ENCODE data around the gene ADARB1. TPM values are rescaled to one million over a fixed set of nuclear protein-coding genes. Genes with fewer than 3 reads are reported as not detected.

Gene ADARB1
- total RNA-seq, 1 experiment from 2014 or later = 31.9 TPM

DNA sequence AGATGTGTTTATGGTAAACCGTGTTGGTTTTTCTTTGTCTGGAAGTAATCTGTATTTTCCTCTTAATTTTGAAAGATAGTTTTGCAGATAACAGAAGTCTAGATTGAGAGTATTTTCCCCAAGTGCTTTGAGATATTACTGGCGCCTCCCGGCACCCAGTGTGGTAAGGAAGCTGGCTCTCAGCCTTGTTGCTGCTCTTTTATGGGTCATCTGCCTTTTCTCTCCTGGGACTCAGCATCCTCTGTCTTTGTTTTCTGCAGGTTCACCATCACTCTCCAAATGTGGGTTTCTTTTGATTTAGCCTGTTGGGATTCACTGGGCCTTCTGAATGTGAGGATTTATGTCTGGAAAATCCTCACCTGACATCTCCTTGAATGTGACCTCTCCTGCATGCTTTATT is 175.9 kb downstream of the ADARB1 start:
- Histone ChIP-seq H3K27ac (ENCODE audit: low read depth, low read length, poor library complexity, severe bottlenecking) (no peak overlapping the region), H3K27me3 (replicated peaks; ENCODE audit: insufficient read depth, low read depth, low read length, poor library complexity) (no peaks in the 10 kb centered on the region), H3K36me3 (ENCODE audit: insufficient read depth, low read length, poor library complexity, severe bottlenecking) (no peaks in the 10 kb centered on the region), H3K9me3 (ENCODE audit: low read depth, low read length, poor library complexity, severe bottlenecking) (no peaks in the 10 kb centered on the region), H3K4me3 (ENCODE audit: low read depth, low read length, poor library complexity, severe bottlenecking) (no peak overlapping the region), H3K4me1 (ENCODE audit: insufficient read depth, low read length, poor library complexity, severe bottlenecking) (no peaks in the 10 kb centered on the region)
- DNase-seq (ENCODE audit: low spot score) = no peak
- POLR2A ChIA-PET (ENCODE audit: low non-redundant PET) = no interaction called here
- intact Hi-C loops (cut with micrococcal nuclease; ENCODE audit: unreplicated experiment) = no loop called here
- no TSS peak for BruUV-seq (replicated peaks)
- CTCF ChIA-PET = no interaction called here
- TF ChIP-seq CTCF (conservative IDR thresholded peaks at IDR 0.05; ENCODE audit: low read depth, low read length) (no peak), EZH2 (IDR thresholded peaks at IDR 0.05; ENCODE audit: borderline replicate concordance, low read depth, low read length, poor library complexity, severe bottlenecking) (no peak)

DNA sequence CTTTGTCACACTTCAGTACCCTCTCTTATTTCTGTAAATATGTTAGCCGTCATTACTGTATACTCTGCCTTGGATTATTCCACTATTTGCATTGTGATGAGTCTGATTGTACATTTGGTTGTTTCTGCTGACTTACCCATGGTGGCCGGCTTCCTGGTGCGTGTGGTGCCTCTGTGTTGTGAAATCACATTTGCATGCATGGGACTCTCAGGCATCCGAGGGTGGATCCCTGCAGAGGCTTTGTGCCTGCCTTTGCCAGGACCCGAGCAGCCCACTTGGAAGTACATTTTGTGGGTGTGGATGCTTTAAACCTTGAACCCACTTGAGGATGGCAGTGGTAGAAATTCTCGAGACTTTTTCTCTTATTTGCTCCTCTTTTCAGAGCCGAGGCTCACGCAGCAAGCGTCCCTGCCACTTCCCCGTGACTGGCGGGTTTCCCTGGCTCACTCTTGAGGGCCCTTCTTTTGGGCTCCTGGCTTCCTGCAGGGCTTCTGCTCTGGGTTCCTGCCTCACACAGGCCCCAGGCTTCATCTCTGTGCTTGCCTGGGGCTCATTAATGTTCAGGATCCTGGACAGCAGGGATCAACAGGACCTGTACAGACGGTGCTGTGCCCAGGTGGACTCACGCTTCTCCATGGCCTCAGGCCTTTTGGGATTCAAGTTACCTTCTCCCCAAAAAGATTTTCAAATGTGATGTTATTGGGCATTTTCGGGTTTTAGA is 176.7 kb downstream of the ADARB1 start:
- intact Hi-C loops (cut with micrococcal nuclease; ENCODE audit: unreplicated experiment) = no loop called here
- H3K36me3 ChIP-seq (ENCODE audit: insufficient read depth, low read length, poor library complexity, severe bottlenecking) = no peaks in the 10 kb centered on the region
- ChIA-PET POLR2A (ENCODE audit: low non-redundant PET) (no interaction called here), CTCF (no interaction called here)
- no peaks in the 10 kb centered on the region for H3K4me1 ChIP-seq (ENCODE audit: insufficient read depth, low read length, poor library complexity, severe bottlenecking)
- no peak for DNase-seq (ENCODE audit: low spot score)
- no peak for TF ChIP-seq CTCF (conservative IDR thresholded peaks at IDR 0.05; ENCODE audit: low read depth, low read length)
- no peak for TF ChIP-seq EZH2 (IDR thresholded peaks at IDR 0.05; ENCODE audit: borderline replicate concordance, low read depth, low read length, poor library complexity, severe bottlenecking)
- no peaks in the 10 kb centered on the region for H3K27me3 ChIP-seq (replicated peaks; ENCODE audit: insufficient read depth, low read depth, low read length, poor library complexity)
- no peak overlapping the region for H3K27ac ChIP-seq (ENCODE audit: low read depth, low read length, poor library complexity, severe bottlenecking)
- H3K9me3 ChIP-seq (ENCODE audit: low read depth, low read length, poor library complexity, severe bottlenecking) = no peaks in the 10 kb centered on the region
- no peak overlapping the region for H3K4me3 ChIP-seq (ENCODE audit: low read depth, low read length, poor library complexity, severe bottlenecking)
- no TSS peak for BruUV-seq (replicated peaks)

- Histone ChIP-seq H3K4me3 (ENCODE audit: low read depth, low read length, poor library complexity, severe bottlenecking) (no peak overlapping the region), H3K27me3 (replicated peaks; ENCODE audit: insufficient read depth, low read depth, low read length, poor library complexity) (no peaks in the 10 kb centered on the region), H3K36me3 (ENCODE audit: insufficient read depth, low read length, poor library complexity, severe bottlenecking) (no peaks in the 10 kb centered on the region), H3K4me1 (ENCODE audit: insufficient read depth, low read length, poor library complexity, severe bottlenecking) (no peaks in the 10 kb centered on the region), H3K9me3 (ENCODE audit: low read depth, low read length, poor library complexity, severe bottlenecking) (no peaks in the 10 kb centered on the region), H3K27ac (ENCODE audit: low read depth, low read length, poor library complexity, severe bottlenecking) (no peak overlapping the region)
- DNase-seq (ENCODE audit: low spot score) = no peak
- intact Hi-C loops (cut with micrococcal nuclease; ENCODE audit: unreplicated experiment) = no loop called here
- no TSS peak for BruUV-seq (replicated peaks)
- no peak for TF ChIP-seq EZH2 (IDR thresholded peaks at IDR 0.05; ENCODE audit: borderline replicate concordance, low read depth, low read length, poor library complexity, severe bottlenecking)
- TF ChIP-seq CTCF (conservative IDR thresholded peaks at IDR 0.05; ENCODE audit: low read depth, low read length) = no peak
- ChIA-PET POLR2A (ENCODE audit: low non-redundant PET) (no interaction called here), CTCF (no interaction called here)
These were observed 177.5 kb downstream of the ADARB1 start for GRCh38 chr21:45251635-45252447.
